Measurements from ENCODE around the gene IRF9. TPM values are rescaled to one million over a fixed set of nuclear protein-coding genes. Genes with fewer than 3 reads are reported as not detected.
A peak's percentile ranks its signal among the peaks of the same experiment; 100 is the strongest.

The IRF9 gene
- polyA plus RNA-seq, 6 donors from 2014 or later = 86.7 to 140 (median 97.2) TPM

DNA sequence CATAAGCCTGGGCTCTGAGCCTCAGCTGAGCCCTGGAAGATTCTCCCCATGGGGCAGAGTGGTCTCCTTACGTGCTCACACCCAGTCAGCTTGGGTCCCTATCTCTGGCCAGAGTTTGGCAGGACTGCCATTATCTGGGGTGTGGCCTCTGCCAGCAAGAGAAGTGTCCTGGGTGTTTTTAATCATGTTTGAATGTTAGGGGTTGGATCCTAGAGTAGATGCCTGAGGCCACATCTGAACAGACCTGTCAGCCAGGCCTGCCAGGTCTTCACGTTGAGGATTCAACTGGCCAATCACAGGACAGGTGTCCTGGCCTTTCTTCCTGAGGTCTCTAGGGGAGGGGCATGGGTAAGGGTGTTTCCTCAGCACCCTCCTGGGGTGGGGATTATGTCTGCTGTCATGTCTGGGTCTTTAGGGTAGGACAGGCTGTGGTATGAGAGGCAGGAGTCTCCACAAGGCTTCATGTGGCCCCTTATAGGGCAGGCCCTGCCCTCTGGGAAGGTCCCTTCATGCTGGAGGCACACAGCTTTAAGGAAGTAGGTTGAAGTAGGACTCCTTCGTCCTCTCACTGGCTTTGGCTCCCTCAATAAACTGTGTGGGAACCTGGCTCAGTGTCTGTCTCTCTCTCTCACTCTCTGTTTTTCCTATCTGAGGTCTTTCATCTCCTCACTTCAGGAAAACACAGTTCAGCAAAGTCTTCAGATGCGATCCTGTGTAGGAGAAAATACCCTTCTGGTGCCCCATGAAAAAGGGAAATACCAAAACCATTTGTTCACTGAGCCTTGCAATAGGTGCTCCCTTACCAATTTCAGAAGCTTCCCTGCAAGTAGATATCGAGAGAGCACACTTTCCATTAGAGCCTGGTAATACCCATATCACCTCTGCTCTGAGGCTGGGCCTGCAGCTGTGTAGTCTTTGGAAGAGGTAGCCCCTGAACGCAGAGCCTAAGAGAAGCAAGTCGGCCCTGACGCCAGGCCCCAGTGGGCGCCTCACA lies 37.3 kb upstream of the IRF9 start:
- Mint-ChIP-seq H3K27ac (peak overlapping the region; percentile 88 to 97 (median 94)), H3K4me1 (peaks cover 29 to 45% (median 30%) of the 10 kb centered on the region in 3 donors), H3K4me3 (peak overlapping the region in 5 of 8 donors; percentile 15 to 82 (median 49)), H3K9me3 (no peaks in the 10 kb centered on the region), H3K36me3 (peaks cover 11 to 12% of the 10 kb centered on the region in 2 donors), H3K27me3 (no peaks in the 10 kb centered on the region)
- peak; percentile 92 to 93 for ATAC-seq (ENCODE audit: low read depth in 2 of 2)
- peak; percentile 20 for DNase-seq

GRCh38 chr14:24126939-24127338 lies 34.1 kb upstream of the IRF9 start:
- no peaks in the 10 kb centered on the region for H3K27me3 Mint-ChIP-seq
- no peak overlapping the region for H3K4me3 Mint-ChIP-seq
- peaks cover 30 to 51% (median 31%) of the 10 kb centered on the region in 3 donors for H3K4me1 Mint-ChIP-seq
- H3K36me3 Mint-ChIP-seq = peaks cover 4 to 6% of the 10 kb centered on the region in 2 donors
- H3K27ac Mint-ChIP-seq = no peak overlapping the region
- ATAC-seq (ENCODE audit: low read depth in 2 of 2) = no peak
- no peaks in the 10 kb centered on the region for H3K9me3 Mint-ChIP-seq
- no peak for DNase-seq

DNA sequence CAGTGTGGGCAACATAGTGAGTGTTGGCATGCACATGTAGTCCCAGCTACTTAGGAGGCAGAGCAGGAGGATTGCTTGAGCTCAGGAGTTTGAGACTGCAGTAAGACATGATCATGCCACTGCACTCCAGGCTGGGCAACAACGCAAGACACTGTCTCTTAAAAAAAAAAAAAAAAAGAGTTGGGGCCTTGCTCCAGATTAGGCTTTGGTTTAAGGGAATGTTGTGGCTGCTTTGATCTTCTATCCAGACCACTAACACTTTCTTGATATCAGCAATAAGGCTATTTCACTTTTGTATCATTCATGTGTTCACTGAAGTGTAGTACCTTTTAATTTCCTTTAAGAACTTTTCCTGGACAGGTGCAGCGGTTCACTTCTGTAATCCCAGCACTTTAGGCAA lies 33.4 kb upstream of the IRF9 start:
- H3K4me1 Mint-ChIP-seq = peaks cover 31 to 49% (median 34%) of the 10 kb centered on the region in 3 donors
- peak overlapping the region in 3 of 6 donors; percentile 52 to 66 (median 57) for H3K27ac Mint-ChIP-seq
- DNase-seq (no peak), ATAC-seq (ENCODE audit: low read depth in 2 of 2) (no peak)
- H3K36me3 Mint-ChIP-seq = peaks cover 3 to 4% of the 10 kb centered on the region in 2 donors
- peak overlapping the region in 2 of 8 donors; percentile 8 to 36 for H3K4me3 Mint-ChIP-seq
- no peaks in the 10 kb centered on the region for H3K9me3 Mint-ChIP-seq
- H3K27me3 Mint-ChIP-seq = no peaks in the 10 kb centered on the region

- DNase-seq (no peak), ATAC-seq (ENCODE audit: low read depth in 2 of 2) (no peak)
- H3K9me3 Mint-ChIP-seq = no peaks in the 10 kb centered on the region
- peaks cover 15 to 35% (median 22%) of the 10 kb centered on the region in 3 donors for H3K4me1 Mint-ChIP-seq
- no peaks in the 10 kb centered on the region for H3K27me3 Mint-ChIP-seq
- no peak overlapping the region for H3K27ac Mint-ChIP-seq
- no peaks in the 10 kb centered on the region for H3K36me3 Mint-ChIP-seq
- no peak overlapping the region for H3K4me3 Mint-ChIP-seq
Observed at GRCh38 chr14:24129410-24129998, 31.6 kb upstream of the IRF9 start.

DNA sequence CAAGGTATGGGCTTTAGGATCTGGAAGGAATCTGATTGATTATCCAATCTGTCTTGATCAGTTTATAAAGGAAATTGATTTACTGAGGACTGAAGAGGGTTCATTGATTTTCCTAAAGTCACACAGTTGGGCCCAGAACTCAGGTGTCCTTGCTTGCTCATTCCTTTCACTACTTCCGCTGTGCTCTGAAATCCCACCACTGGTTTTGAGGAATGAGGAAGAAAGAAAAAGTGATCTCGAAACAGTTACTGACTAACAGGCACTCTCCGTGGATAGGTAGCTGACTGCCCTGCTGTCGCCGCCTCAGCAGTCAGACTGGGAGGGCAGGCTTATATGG lies 30.7 kb upstream of the IRF9 start, which contains the start of gene FITM1:
Gene FITM1 (plus strand): TSS at position 280 of the 337 bp plus-strand sequence. CDS start 905 bp downstream, outside the sequence.
- DNase-seq = no peak
- H3K4me3 Mint-ChIP-seq = peak within 1 kb of the TSS in 1 of 8 donors; percentile 15
- H3K27ac Mint-ChIP-seq = peak within 1 kb of the TSS in 1 of 6 donors; percentile 78
- peaks cover 20 to 34% (median 26%) of the 10 kb centered on the region in 3 donors for H3K4me1 Mint-ChIP-seq
- ATAC-seq (ENCODE audit: low read depth in 2 of 2) = no peak
- no peaks in the 10 kb centered on the region for H3K9me3 Mint-ChIP-seq
- no peaks in the 10 kb centered on the region for H3K36me3 Mint-ChIP-seq
- H3K27me3 Mint-ChIP-seq = no peaks in the 10 kb centered on the region

GRCh38 chr14:24130717-24131548 lies 30.1 kb upstream of the IRF9 start:
- no peaks in the 10 kb centered on the region for H3K27me3 Mint-ChIP-seq
- no peaks in the 10 kb centered on the region for H3K36me3 Mint-ChIP-seq
- DNase-seq (no peak), ATAC-seq (ENCODE audit: low read depth in 2 of 2) (no peak)
- H3K27ac Mint-ChIP-seq = peak overlapping the region in 1 of 6 donors; percentile 54
- peaks cover 24 to 36% (median 29%) of the 10 kb centered on the region in 3 donors for H3K4me1 Mint-ChIP-seq
- peak overlapping the region in 1 of 8 donors; percentile 15 for H3K4me3 Mint-ChIP-seq
- H3K9me3 Mint-ChIP-seq = no peaks in the 10 kb centered on the region

GRCh38 chr14:24131549-24131966 lies 29.5 kb upstream of the IRF9 start:
- Mint-ChIP-seq H3K4me3 (no peak overlapping the region), H3K36me3 (no peaks in the 10 kb centered on the region), H3K4me1 (peaks cover 26 to 36% (median 30%) of the 10 kb centered on the region in 3 donors), H3K27ac (no peak overlapping the region), H3K9me3 (no peaks in the 10 kb centered on the region), H3K27me3 (no peaks in the 10 kb centered on the region)
- no peak for DNase-seq
- no peak for ATAC-seq (ENCODE audit: low read depth in 2 of 2)

DNA sequence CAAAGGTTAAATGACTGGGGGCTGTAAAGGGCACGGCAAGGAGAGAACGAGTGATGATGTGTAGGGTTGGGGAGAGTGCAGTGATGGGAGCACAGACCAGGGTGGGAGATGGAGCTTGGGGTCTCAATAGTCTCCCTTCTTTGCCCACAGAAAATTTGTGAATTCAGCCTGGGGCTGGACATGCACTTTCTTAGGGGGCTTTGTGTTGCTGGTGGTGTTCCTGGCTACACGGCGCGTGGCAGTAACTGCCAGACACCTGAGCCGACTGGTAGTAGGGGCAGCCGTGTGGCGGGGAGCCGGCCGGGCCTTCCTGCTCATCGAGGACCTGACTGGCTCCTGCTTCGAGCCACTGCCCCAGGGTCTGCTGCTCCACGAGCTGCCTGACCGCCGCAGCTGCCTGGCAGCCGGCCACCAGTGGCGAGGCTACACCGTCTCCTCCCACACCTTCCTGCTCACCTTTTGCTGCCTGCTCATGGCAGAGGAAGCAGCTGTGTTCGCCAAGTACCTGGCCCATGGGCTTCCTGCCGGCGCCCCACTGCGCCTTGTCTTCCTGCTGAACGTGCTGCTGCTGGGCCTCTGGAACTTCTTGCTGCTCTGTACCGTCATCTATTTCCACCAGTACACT lies 28.9 kb upstream of the IRF9 start:
- Mint-ChIP-seq H3K27me3 (no peaks in the 10 kb centered on the region), H3K4me3 (peak overlapping the region in 1 of 8 donors; percentile 29), H3K4me1 (peaks cover 32 to 42% (median 37%) of the 10 kb centered on the region in 3 donors), H3K27ac (peak overlapping the region in 2 of 6 donors; percentile 53 to 54), H3K9me3 (no peaks in the 10 kb centered on the region), H3K36me3 (peaks cover 0 to 2% of the 10 kb centered on the region in 2 donors)
- ATAC-seq (ENCODE audit: low read depth in 2 of 2) (no peak), DNase-seq (no peak)

- Mint-ChIP-seq H3K27me3 (no peaks in the 10 kb centered on the region), H3K4me3 (no peak overlapping the region), H3K36me3 (peaks cover 0 to 4% of the 10 kb centered on the region in 2 donors), H3K9me3 (no peaks in the 10 kb centered on the region), H3K27ac (peak overlapping the region in 3 of 6 donors; percentile 9 to 54 (median 53)), H3K4me1 (peaks cover 31 to 40% (median 32%) of the 10 kb centered on the region in 3 donors)
- ATAC-seq (ENCODE audit: low read depth in 2 of 2) = no peak
- no peak for DNase-seq
Observed at GRCh38 chr14:24132976-24133375, 28.1 kb upstream of the IRF9 start.

DNA sequence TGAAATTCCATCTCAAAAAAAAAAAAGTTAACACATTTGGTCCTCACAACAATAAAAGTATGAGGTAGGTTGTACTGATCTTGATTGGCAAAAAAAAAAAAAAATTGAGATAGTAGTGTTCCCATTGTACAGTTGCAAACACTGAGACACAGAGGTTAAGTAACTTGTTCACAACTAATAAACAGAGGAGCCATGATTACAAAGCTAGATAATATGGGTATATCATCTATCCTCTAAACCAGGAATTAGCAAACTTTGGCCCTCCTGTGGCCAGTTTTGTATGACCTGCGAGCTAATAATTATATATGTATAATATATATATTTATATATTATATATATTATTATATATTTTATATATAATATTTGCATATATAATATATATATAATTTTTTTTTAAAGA lies 27.3 kb upstream of the IRF9 start:
- DNase-seq (no peak), ATAC-seq (ENCODE audit: low read depth in 2 of 2) (no peak)
- no peak overlapping the region for H3K27ac Mint-ChIP-seq
- H3K9me3 Mint-ChIP-seq = no peaks in the 10 kb centered on the region
- peaks cover 0 to 4% of the 10 kb centered on the region in 2 donors for H3K36me3 Mint-ChIP-seq
- peaks cover 30 to 45% (median 34%) of the 10 kb centered on the region in 3 donors for H3K4me1 Mint-ChIP-seq
- H3K27me3 Mint-ChIP-seq = no peaks in the 10 kb centered on the region
- H3K4me3 Mint-ChIP-seq = no peak overlapping the region

DNA sequence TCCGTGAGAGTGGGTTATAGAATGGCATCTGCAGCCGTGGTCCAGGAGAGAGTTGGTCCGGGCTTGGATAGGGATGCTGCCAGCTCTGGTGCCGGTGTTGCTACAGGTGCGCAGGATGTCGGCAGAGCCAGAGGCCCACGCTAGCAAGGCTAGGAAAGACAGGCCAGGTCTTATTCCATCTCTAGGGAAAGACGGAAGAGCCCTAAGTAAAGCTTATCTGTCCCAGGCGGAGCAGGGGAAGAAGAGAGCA lies 25.6 kb upstream of the IRF9 start:
- ATAC-seq (ENCODE audit: low read depth in 2 of 2) = no peak
- peaks cover 42 to 59% (median 47%) of the 10 kb centered on the region in 3 donors for H3K4me1 Mint-ChIP-seq
- H3K4me3 Mint-ChIP-seq = peak overlapping the region; percentile 87 to 99 (median 94)

GRCh38 chr14:24135834-24136683 lies 25.0 kb upstream of the IRF9 start, which contains the start of gene PSME1:
TSS of gene PSME1 (plus strand) at chr14:24136194. CDS start at chr14:24136263, 69 bp downstream.
- H3K27me3 Mint-ChIP-seq = no peaks in the 10 kb centered on the region
- DNase-seq = peak; percentile 92
- no peaks in the 10 kb centered on the region for H3K9me3 Mint-ChIP-seq

More for the DNA sequence above, 25.6 kb upstream of the IRF9 start:
- Mint-ChIP-seq H3K27me3 (no peaks in the 10 kb centered on the region), H3K9me3 (no peaks in the 10 kb centered on the region), H3K36me3 (peaks cover 0 to 9% of the 10 kb centered on the region in 2 donors), H3K27ac (peak overlapping the region; percentile 93 to 98 (median 96))
- no peak for DNase-seq

More at GRCh38 chr14:24135834-24136683, 25.0 kb upstream of the IRF9 start, which contains the start of gene PSME1:
- H3K4me3 Mint-ChIP-seq = peak within 1 kb of the TSS; percentile 87 to 99 (median 94)
- ATAC-seq (ENCODE audit: low read depth in 2 of 2) = peak; percentile 84 to 89
- peaks cover 0 to 9% of the 10 kb centered on the region in 2 donors for H3K36me3 Mint-ChIP-seq
- peaks cover 47 to 60% (median 52%) of the 10 kb centered on the region in 3 donors for H3K4me1 Mint-ChIP-seq
- peak within 1 kb of the TSS; percentile 96 to 98 (median 98) for H3K27ac Mint-ChIP-seq
